BJ (cell line): Measurements from ENCODE around the gene KRT77. TPM values are rescaled to one million over a fixed set of nuclear protein-coding genes. Genes with fewer than 3 reads are reported as not detected.

ENCODE experiments used
- CTCF ChIA-PET: fragments of 350-600 bp; formaldehyde crosslinking; extraction: SDS; loops from one replicate; lab custom pipeline; 2021; ENCODE audit warnings: antibody characterized with exemption, inconsistent platforms; lab: Yijun Ruan, JAX
- POLR2A ChIA-PET: fragments of 300-600 bp; sonication (Branson Sonifier 250); formaldehyde crosslinking; extraction: SDS; loops from one replicate; lab custom pipeline; 2021; ENCODE audit warnings: antibody characterized with exemption; lab: Charles Lee
- DNase-seq: peaks from one replicate; pipeline ENCODE4 v3.0.0-alpha.2; 2011; ENCODE audit warnings: low read depth
- H3K27me3 ChIP-seq: 2 replicates; pipeline ENCODE4 v1.6.0; 2011; ENCODE audit warnings: low read length; ENCODE audit not compliant: control insufficient read depth, insufficient read depth
- H3K36me3 ChIP-seq: 2 replicates; pipeline ENCODE4 v1.5.1; 2011; ENCODE audit warnings: low read length; ENCODE audit not compliant: control insufficient read depth, insufficient read depth
- H3K4me3 ChIP-seq: 2 replicates; pipeline ENCODE4 v1.5.1; 2011; ENCODE audit warnings: low read depth, mild to moderate bottlenecking, control low read depth, low read length
- CTCF ChIP-seq: IDR thresholded peaks from 2 replicates; pipeline ENCODE4 v1.5.1; 2011; ENCODE audit warnings: low read depth, mild to moderate bottlenecking, control low read depth, inconsistent platforms, low read length, moderate library complexity; ENCODE audit not compliant: insufficient read depth
- polyA plus RNA-seq: library from polyadenylated mRNA; depleted of rRNA; stranded (reverse); fragments of >200 nt; gene quantifications from 2 replicates; pipeline ENCODE4 v1.2.3, GENCODE V29; 2011

KRT77 gene
- polyA plus RNA-seq, 1 experiment = not detected

DNA sequence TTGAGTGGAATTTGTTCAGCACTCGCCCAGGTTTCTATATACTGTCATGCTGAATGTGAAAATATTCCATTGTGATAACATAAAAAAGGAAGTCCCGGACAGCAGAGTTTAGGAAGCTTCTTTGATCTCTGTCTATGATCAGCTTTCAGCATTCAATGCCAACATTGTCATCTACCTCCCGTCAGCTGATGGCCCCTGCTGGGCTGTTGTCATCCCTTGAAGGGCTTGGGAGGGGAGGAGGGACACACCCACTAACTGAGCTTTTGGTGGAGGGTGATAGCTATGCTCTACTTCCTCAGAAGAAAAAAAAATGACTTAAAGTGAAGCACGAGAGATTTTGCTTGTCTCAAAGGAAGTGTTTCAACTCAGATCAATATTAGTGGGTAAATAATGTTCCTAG, 4.7 kb upstream of the KRT77 start:
- H3K4me3 ChIP-seq = no peak overlapping the region
- DNase-seq = no peak
- ChIA-PET POLR2A (no interaction called here), CTCF (interaction anchor here (0.7 to 1.3 kb wide), 2 partner anchors 10 to 13 kb away, joined by 3 to 4 read pairs; no protein-coding TSS in a partner anchor)
- no peak for TF ChIP-seq CTCF
- H3K27me3 ChIP-seq = peaks cover 8% of the 10 kb centered on the region
- H3K36me3 ChIP-seq = no peaks in the 10 kb centered on the region

GRCh38 chr12:52704464-52704863, 1.1 kb upstream of the KRT77 start:
- Histone ChIP-seq H3K36me3 (no peaks in the 10 kb centered on the region), H3K27me3 (peaks cover 3% of the 10 kb centered on the region; the same call in 1 of the 2 replicates), H3K4me3 (no peak overlapping the region)
- TF ChIP-seq CTCF = no peak
- no peak for DNase-seq
- CTCF ChIA-PET = no interaction called here
- POLR2A ChIA-PET = no interaction called here

DNA sequence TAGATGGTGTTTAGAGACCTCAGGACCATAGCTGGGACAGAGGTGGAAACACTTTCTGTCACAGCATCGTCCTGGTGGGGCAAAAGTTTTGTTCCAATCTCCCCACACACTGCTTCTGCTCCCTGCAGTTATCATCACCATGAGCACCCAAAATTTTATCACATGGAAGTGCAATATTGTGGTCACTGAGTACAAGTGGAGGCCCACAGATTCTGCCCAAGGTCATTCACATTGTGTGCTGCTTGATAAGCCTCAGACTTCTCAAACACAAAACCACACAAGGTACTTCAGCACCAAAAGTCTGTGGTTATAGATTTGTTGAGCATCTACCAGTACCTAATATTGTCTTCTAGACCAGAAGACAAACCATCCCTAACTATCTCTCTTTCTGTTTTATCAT, 554 bp upstream of the KRT77 start:
- POLR2A ChIA-PET = no interaction called here
- DNase-seq = no peak
- peaks cover 1% of the 10 kb centered on the region; the same call in 1 of the 2 replicates for H3K27me3 ChIP-seq
- H3K4me3 ChIP-seq = no peak overlapping the region
- no peak for TF ChIP-seq CTCF
- no peaks in the 10 kb centered on the region for H3K36me3 ChIP-seq
- CTCF ChIA-PET = no interaction called here

DNA sequence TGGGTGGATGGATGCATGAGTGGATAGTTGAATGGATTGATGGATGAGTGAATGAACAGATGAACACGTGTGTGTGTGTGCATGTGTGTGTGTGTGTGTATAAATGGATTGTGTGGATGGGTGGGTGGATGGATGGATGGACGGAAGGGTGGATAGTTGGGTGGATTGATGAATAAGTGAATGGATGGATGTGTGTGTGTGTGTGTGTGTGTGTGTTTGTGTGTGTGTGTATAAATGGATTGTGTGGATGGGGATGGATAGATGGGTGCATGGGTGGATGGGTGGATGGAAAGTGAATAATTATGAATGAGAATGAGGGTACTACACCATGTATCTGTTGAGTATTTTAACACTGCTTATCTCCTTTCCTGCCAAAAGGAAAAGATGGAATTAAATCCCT, 986 bp downstream of the KRT77 start:
- POLR2A ChIA-PET = no interaction called here
- CTCF ChIA-PET = no interaction called here
- H3K27me3 ChIP-seq = peaks cover 1% of the 10 kb centered on the region; the same call in 1 of the 2 replicates

DNA sequence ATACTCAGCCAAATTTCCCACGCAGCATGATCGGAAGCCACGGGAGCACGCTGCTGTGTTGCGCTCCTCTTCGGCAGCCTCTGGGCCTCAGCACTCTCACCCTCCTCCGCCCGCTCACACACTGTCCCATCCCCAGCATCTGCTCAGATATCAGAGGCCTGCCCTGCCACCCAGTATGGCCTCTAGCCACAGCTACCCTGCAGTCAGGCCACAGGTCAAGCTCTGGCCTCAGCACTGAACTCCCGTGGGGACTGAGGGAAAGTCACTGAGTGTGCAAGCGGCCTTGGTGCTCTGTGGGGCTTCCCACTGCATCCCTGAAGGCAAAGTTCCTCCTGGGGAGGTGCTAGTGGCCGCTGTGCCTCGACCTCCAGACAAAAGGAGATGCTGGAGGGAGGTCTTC, 2.0 kb downstream of the KRT77 start:
- DNase-seq = no peak
- Histone ChIP-seq H3K4me3 (no peak overlapping the region), H3K27me3 (peaks cover 1% of the 10 kb centered on the region; the same call in 1 of the 2 replicates), H3K36me3 (no peaks in the 10 kb centered on the region)
- ChIA-PET POLR2A (no interaction called here), CTCF (no interaction called here)
- TF ChIP-seq CTCF = no peak

More for the DNA sequence above, 986 bp downstream of the KRT77 start:
- DNase-seq = no peak
- TF ChIP-seq CTCF = no peak
- H3K4me3 ChIP-seq = no peak overlapping the region
- H3K36me3 ChIP-seq = no peaks in the 10 kb centered on the region
